Endothelial cell of umbilical vein (primary cell): ENCODE data around the gene MINPP1. TPM values are rescaled to one million over a fixed set of nuclear protein-coding genes. Genes with fewer than 3 reads are reported as not detected.
"Not testable (repeated sequence)": the region's sequence is repeated elsewhere in the genome, so short reads cannot be mapped to it uniquely, and the experiment has no call there.

Experiments
- BruUV-seq: library from RNA; stranded (reverse); fragments of 400-500 nt; replicated peaks from 2 replicates; lab custom pipeline; 2021; lab: Mats Ljungman, UMichigan
- CTCF ChIA-PET: fragments of 300-600, 350-600 bp; sonication (Branson Sonifier 250); formaldehyde crosslinking; loops from one replicate; lab custom pipeline; 2021; ENCODE audit warnings: antibody characterized with exemption, inconsistent platforms; lab: Charles Lee
- POLR2A ChIA-PET: fragments of 300-600, 350-600 bp; sonication (Branson Sonifier 250); formaldehyde crosslinking; loops from one replicate; lab custom pipeline; 2021; ENCODE audit warnings: antibody characterized with exemption, inconsistent platforms; lab: Charles Lee
- DNase-seq: peaks from one replicate; pipeline ENCODE4 v3.0.0-alpha.2; 2011; ENCODE audit warnings: low read depth, low spot score
- FAIRE-seq: peaks from 2 replicates; lab custom pipeline; 2011; peaks lifted over from hg19 to GRCh38; lab: Jason Lieb, UNC
- H2AFZ ChIP-seq: 2 replicates; pipeline ENCODE4 v1.6.0; 2012; ENCODE audit warnings: low read depth, low read length, control low read depth, inconsistent platforms
- H3K27ac ChIP-seq: 2 replicates; pipeline ENCODE4 v1.5.1; 2011; ENCODE audit warnings: low read depth, mild to moderate bottlenecking, control low read depth, low read length, moderate library complexity; ENCODE audit not compliant: insufficient read depth
- H3K27me3 ChIP-seq, 2 experiments: 2 replicates each; pipeline versions ENCODE4 v1.6.0 to v1.6.1; 2011; ENCODE audit warnings: low read length in 2 of 2, mixed read lengths in 1 of 2; ENCODE audit not compliant: control insufficient read depth in 2 of 2, insufficient read depth in 2 of 2
- H3K36me3 ChIP-seq, 2 experiments: 2 replicates in 1 of 2; 3 replicates in 1 of 2; pipeline ENCODE4 v1.5.1; 2011; ENCODE audit warnings: low read length in 2 of 2, mild to moderate bottlenecking in 1 of 2, moderate library complexity in 1 of 2; ENCODE audit not compliant: control insufficient read depth in 2 of 2, insufficient read depth in 2 of 2; ENCODE audit errors: extremely low read depth in 1 of 2
- H3K4me1 ChIP-seq: 3 replicates; pipeline ENCODE4 v1.5.1; 2011; ENCODE audit warnings: mild to moderate bottlenecking, low read length; ENCODE audit not compliant: control insufficient read depth, insufficient read depth; ENCODE audit errors: extremely low read depth
- H3K4me2 ChIP-seq: 2 replicates; pipeline ENCODE4 v1.6.1; 2011; ENCODE audit warnings: low read length, control low read depth, mixed read lengths; ENCODE audit not compliant: insufficient read depth
- H3K4me3 ChIP-seq, 3 experiments: fragments of 200-600 bp in 1 of 3; sonication (generic), shearing (Covaris generic) in 1 of 3; replicated peaks in 1 of 3; 2 replicates each; pipeline ENCODE4 v1.5.1; 2011 to 2016; ENCODE audit warnings: control low read depth in 3 of 3, low read length in 3 of 3, mild to moderate bottlenecking in 2 of 3, inconsistent platforms in 1 of 3, low read depth in 1 of 3, moderate library complexity in 1 of 3; ENCODE audit not compliant: insufficient read depth in 1 of 3
- H3K79me2 ChIP-seq: 2 replicates; pipeline ENCODE4 v1.6.0; 2012; ENCODE audit warnings: low read length, inconsistent platforms; ENCODE audit not compliant: control insufficient read depth, insufficient read depth
- H3K9ac ChIP-seq: replicated peaks from 2 replicates; pipeline ENCODE3; 2011; ENCODE audit warnings: low read length, control low read depth; ENCODE audit not compliant: insufficient read depth; ENCODE audit errors: extremely low read depth
- H3K9me1 ChIP-seq: replicated peaks from 3 replicates; pipeline ENCODE4 v1.6.0; 2011; ENCODE audit warnings: mild to moderate bottlenecking, low read length; ENCODE audit not compliant: control insufficient read depth, insufficient read depth; ENCODE audit errors: extremely low read depth
- H3K9me3 ChIP-seq: replicated peaks from 2 replicates; pipeline ENCODE4 v1.5.1; 2012; ENCODE audit warnings: low read length, inconsistent platforms; ENCODE audit not compliant: control insufficient read depth, insufficient read depth
- H4K20me1 ChIP-seq: replicated peaks from 2 replicates; pipeline ENCODE3; 2011; ENCODE audit warnings: mild to moderate bottlenecking, low read length; ENCODE audit not compliant: control insufficient read depth, insufficient read depth; ENCODE audit errors: extremely low read depth
- dilution Hi-C: fragments of 300-500 bp; cut with MboI; formaldehyde crosslinking; loops from one replicate; pipeline ENCODE4 v1.15.0; 2019; ENCODE audit warnings: low sequenced_read_pairs; ENCODE audit not compliant: extremely low pct_ligation_motif_present
- intact Hi-C: fragments of 100-400 bp; cut with micrococcal nuclease; formaldehyde crosslinking; loops from one replicate; pipeline ENCODE4 v1.10.0; 2022
- polyA plus RNA-seq, 4 experiments: library from polyadenylated mRNA; depleted of rRNA in 3 of 4; stranded (reverse) in 3 of 4; unstranded in 1 of 4; fragments of >200 nt; gene quantifications; 2 replicates each; pipeline versions ENCODE4 v1.2.1 to v1.2.3, GENCODE V29; 2011 to 2012; ENCODE audit warnings: missing spikeins in 1 of 4
- total RNA-seq: library from RNA; stranded (reverse); gene quantifications from 2 replicates; pipeline ENCODE4 v1.2.3, GENCODE V29; 2021

The MINPP1 gene
- total and polyA plus RNA-seq, 2 donors (not counting 3 experiments of a cell fraction or from before 2014, with no cell fraction given), result 11.7 to 23.8 TPM

GRCh38 chr10:87492450-87492849 lies 12.2 kb upstream of the MINPP1 start:
- H3K9me3 ChIP-seq, H3K4me2 ChIP-seq, H3K79me2 ChIP-seq, FAIRE-seq, POLR2A ChIA-PET, H3K4me1 ChIP-seq, H3K9ac ChIP-seq, H4K20me1 ChIP-seq, H3K27me3 ChIP-seq, H3K27ac ChIP-seq, dilution Hi-C loops, H3K4me3 ChIP-seq, H3K9me1 ChIP-seq, H3K36me3 ChIP-seq, intact Hi-C loops, DNase-seq, H2AFZ ChIP-seq, CTCF ChIA-PET, BruUV-seq: not testable (repeated sequence)

GRCh38 chr10:87495446-87495845 lies 9.2 kb upstream of the MINPP1 start:
- H3K9me1 ChIP-seq, DNase-seq, dilution Hi-C loops, CTCF ChIA-PET, H3K4me1 ChIP-seq, POLR2A ChIA-PET, FAIRE-seq, H3K79me2 ChIP-seq, H3K9ac ChIP-seq, H2AFZ ChIP-seq, H3K27me3 ChIP-seq, intact Hi-C loops, H3K27ac ChIP-seq, H3K4me2 ChIP-seq, H3K4me3 ChIP-seq, H4K20me1 ChIP-seq, H3K9me3 ChIP-seq, H3K36me3 ChIP-seq, BruUV-seq: not testable (repeated sequence)

- H3K9ac ChIP-seq, H3K9me1 ChIP-seq, H3K36me3 ChIP-seq, H3K27me3 ChIP-seq, BruUV-seq, H3K79me2 ChIP-seq, H3K4me2 ChIP-seq, dilution Hi-C loops, H2AFZ ChIP-seq, POLR2A ChIA-PET, H4K20me1 ChIP-seq, H3K27ac ChIP-seq, FAIRE-seq, CTCF ChIA-PET, H3K4me1 ChIP-seq, H3K9me3 ChIP-seq, DNase-seq, intact Hi-C loops, H3K4me3 ChIP-seq: not testable (repeated sequence)
Observed at GRCh38 chr10:87497386-87497785, 7.3 kb upstream of the MINPP1 start.

- H3K4me3 ChIP-seq, H4K20me1 ChIP-seq, H3K4me2 ChIP-seq, dilution Hi-C loops, H3K9ac ChIP-seq, POLR2A ChIA-PET, BruUV-seq, H3K27ac ChIP-seq, H3K4me1 ChIP-seq, FAIRE-seq, intact Hi-C loops, DNase-seq, H3K27me3 ChIP-seq, H3K79me2 ChIP-seq, H3K9me3 ChIP-seq, H2AFZ ChIP-seq, CTCF ChIA-PET, H3K9me1 ChIP-seq, H3K36me3 ChIP-seq: not testable (repeated sequence)
Observed at GRCh38 chr10:87498106-87498789, 6.4 kb upstream of the MINPP1 start.
